Measurements from ENCODE around the gene NAV1.

NAV1 gene

DNA sequence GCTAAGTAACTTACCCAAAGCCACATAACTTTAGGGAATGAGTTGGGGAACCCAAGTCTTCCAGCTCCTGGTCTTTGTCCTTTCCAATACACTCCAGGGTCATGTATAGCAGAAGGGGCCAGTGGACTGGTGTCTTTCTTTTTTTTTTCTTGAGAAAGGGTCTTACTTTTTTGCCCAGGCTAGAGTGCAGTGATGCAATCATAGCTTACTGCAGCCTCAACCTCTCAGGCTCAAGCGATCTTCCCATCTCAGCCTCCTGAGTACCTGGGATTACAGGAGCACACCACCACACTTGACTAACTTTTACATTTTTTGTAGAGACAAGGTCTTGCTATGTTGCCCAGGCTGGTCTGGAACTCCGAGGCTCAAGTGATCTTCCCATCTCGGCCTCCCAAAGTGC, 12.2 kb downstream of the NAV1 start:
- no peak for DNase-seq (ENCODE audit: low spot score)

DNA sequence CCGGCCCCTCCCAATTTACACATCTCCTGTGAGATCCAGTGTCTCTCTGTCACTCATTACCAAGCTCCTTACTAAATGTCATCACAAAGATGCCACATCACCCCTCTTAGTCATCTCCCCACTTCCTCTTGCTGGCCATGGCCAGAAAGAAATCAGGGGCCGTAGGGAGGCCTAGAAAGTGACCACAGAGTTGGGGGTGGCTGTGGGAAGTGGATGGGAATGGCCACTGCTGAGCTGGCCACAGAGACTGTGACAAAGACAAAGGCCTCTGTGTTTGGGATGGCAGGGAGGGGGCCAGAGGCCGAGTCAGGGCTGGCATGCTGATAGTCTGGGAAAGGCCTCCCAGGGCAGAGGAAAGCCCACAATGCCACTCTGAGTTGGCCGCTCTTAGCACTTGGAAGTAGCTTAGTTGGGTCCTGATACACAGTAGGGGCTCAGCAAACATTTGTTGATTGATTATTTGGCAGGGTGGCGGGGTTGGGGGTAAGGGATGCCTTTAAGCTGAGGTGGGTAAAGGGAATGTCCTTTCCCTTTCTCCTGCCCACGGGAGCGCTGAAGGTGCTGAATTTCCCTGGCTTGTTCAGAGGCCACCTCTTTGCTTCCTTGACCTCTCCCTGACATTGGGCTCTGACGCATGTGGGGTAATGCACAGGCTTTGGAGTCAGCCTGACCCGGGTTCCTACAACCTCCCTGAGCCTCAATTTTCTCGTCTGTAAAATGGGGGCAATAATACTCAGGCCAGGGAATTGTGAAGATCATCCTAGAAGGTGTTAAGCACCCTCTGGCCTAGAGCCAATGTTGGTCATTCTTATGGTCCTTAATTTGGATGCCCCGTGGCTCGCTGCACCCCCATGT, 13.2 kb downstream of the NAV1 start:
- peak; percentile 66 for DNase-seq (ENCODE audit: low spot score)

DNA sequence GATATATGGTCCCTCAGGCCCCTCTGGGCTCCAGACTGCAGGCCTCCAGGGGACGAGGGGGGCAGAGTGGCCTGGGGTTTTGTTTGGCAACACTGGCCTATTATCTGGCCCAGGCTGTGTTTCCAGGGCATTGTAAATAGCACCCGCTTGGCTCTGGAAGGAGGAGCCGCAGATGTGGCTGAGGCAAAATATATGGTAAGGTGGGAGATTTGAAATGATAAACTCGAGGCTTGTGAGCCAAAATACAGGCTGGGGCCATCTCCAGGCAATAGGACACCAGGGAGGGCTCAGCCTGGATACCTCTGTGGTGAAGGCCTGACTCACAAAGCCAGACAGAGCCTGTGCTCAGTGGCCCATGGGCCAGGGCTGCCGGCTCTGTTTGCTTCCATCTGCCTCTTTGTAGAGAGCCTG, 14.0 kb downstream of the NAV1 start:
- no peak for DNase-seq (ENCODE audit: low spot score)

DNA sequence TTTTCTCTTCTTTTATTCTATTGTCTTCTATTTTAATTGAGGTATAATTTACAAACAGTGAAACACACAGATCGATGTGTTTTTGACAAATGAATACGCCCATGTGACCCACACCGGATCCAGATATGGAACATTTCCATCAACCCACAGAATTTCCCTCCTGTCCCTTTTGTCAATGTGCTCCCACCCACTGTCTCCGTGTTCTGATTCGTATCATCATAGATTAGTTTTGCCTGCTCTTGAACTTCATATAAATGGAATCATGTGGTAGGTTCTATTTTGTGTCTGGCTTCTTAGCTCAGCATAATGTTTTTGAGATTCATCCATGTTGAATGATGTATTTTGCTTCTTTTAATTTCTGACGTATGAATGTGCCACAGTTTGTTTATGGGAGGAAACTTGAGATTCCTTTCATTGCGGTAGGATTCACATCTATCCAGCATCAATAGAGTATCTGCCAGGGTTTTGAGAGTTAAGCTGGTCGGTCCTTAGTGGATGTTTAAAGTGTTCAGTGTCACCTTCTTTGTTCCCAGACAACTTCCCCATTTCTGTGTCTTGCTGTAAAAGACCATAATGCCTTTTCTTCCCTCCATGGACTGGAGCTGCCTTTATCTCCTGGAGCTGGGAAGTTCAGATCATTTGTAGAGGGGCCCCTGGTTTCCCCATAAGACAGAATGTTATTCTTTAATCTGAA, 14.7 kb downstream of the NAV1 start:
- DNase-seq (ENCODE audit: low spot score), result no peak

DNA sequence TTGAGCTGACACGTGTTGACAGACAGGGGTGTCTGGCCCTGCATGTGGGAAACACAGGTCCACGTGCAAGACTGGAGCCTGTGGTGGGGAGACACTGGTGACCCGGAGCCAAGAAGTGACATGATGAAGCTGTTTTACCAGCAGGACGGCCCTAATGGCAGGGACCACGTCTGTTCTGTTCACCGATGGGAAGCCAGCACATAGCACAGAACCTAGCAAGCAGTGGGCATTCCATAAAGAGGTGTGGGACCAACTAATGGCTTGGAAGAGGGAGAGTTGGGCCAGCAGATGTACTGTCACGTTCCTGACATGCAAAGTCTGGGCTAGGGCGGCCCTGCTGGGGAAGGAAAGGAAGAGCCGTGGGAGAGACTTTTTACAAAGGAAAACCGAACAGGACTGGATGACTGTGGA, 15.3 kb downstream of the NAV1 start:
- DNase-seq (ENCODE audit: low spot score), result no peak

DNA sequence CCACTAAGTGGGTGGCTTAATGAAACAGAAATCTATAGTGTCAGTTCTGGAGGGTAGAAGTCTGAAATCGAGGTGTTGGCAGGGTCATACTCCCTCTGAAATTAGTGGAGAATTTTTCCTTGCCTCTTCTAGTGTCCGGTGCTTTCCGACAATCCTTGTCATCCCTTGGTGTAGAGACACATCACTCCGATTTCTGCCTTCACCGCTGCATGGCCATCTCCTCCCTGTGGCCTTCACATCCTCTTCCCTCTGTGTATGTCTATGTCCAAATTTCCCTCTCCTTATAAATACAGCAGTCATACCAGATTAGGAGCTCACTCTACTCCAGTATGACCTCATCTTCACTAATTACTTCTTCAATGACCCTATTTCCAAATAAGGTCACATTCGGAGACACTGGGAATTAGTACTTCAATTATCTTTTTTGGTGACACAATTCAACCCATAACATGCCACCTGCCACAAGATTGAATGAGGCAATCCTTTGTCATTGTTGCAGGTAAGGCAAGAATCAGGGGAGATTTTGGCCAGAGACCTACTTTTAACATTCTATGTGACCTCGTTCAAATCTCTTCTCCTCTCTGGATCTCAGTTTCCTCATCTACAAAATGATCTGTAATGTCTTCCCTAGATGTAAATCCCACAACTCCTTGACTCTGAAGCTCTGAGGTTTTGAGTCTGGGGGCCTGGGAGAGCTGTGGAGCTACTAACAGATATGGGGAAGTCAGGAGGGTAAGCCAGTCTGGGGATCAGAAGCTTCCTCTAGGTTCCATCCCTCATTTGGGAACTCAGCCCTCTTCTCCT, 16.1 kb downstream of the NAV1 start:
- no peak for DNase-seq (ENCODE audit: low spot score)

DNA sequence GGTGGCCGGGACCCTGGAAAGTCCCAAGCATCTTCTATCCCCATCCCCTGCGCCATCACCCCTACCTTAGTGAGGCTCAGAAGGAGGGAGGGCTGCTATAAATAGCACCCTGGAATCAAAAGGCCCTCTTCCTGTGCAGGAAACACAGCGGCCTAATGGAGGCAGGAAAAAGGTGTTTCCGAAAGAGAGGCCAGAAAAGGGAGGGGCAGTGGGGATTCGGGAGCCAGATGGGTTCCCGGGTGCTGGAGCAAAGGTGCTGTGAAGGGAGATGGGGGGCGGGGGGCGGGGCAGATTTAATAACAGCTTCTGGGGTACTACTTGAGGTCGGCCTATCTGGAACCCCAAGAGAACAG, 16.6 kb downstream of the NAV1 start:
- DNase-seq (ENCODE audit: low spot score), result no peak

DNA sequence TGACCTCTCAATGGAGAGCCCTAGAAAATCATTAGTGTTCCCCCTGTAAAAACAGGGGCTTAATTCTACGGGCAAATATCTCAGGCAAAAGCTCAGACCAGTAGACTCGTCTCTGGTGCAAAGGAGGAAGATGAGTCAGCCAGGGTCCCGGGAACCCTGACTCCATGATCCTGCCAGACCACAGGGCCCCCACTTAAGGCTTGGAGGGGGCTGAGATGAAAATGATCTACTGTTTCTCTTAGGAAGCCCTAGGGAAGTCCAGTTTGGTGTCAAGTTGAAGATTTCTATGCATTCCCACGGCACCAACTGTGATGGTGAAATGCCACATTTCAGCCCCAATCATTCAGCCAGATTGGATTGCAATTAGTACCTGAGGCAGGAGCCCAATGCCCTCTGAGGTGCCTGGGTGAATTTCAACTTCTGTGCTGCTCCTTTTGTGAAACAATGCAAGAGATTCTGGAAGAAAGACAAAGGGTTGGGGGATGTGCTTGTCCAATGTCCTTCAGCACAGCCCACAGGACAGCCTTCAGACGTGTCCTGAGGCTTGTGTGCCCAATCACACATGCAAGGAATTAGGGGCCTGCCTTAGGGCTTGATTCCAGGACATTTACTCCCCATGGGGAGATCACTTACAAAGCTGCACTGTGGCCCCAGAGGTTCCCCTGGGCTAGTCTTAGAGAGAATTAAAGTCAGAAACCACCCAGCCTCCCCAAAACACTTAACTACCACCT, 18.1 kb downstream of the NAV1 start:
- DNase-seq (ENCODE audit: low spot score), result no peak

DNA sequence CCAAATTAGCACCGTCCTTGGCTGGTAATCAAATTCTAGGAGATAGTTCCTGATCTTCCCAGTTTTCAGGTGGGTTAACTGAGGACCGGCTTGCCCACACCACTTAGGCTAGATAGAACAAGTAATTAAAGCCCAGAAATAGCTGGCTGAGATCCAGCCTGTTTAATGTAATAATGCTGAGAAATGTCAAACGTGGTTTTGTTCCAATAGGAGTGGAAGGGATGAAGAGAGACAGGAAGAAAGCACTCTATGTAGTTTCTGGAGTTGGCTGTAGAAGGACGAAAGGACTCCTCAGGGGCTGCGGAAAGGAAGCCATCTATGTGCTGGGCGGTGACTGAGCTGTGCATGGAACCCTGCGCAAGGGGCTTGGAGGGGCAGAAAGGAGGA, 18.6 kb downstream of the NAV1 start:
- no peak for DNase-seq (ENCODE audit: low spot score)

DNA sequence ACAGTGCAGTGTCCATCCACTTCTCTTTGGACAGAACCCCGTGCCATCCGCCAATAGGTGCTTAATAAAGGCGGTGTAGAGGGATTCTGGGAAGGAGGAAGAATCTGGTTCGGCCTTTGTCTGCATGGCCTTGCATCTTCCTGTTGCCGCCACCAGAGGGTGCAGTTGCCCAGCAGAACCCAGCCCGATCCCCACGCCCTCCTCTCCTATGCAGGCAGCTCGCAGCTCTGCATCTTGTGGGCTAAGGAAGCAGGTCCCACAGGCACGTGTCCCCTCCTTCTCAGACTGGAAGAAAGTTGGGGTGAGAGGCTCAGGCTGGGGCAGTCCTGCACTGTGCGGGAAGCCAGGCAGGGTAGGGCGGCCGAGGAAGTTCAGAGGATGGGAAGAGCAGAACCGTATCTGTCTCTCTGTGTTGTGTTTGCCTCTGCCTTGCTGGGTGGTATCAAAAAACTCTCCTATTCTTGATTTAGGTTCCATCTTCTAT, 20.8 kb downstream of the NAV1 start:
- DNase-seq (ENCODE audit: low spot score), result peak; percentile 87

DNA sequence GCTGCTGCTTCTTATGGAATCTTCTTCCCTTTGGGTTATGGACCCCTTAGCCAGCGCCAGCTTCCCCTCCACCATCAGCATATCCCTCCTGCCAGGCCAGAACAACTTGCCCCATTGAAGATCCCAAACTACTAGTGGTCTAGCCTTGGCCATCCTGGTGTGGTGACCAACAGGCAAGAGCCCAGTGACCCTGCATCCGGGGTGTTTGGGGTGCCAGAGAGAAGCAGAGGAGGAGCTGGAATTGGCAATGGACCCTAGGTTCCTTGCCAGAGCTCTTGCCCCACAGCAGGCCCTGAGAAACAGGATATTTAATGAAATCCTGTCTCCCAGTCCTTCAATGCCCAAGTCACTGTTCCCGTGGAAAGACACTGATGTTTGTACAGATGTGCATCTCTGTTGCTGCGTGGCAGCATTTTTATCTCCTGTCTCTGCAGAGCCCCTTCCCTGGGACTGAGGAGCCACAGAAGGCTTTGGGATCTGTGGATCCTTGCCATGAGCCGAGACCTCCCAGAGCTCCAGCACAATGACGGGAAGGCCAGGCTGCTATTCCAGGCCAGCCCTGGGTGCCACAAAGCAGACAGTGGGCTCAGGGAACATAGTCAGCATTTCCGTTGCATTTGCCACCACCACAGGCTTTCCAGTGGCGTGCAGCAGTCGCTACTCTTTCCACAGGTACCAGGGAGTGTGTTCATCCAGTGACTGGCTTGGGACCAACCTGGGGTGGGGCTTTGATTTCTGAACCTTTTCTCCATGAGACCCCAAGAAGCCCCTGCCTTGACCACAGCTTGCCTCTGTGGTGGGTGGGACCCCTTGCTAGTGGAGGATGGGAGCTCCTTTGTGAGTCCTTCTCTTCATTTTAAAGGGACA, 21.6 kb downstream of the NAV1 start:
- DNase-seq (ENCODE audit: low spot score), result no peak

DNA sequence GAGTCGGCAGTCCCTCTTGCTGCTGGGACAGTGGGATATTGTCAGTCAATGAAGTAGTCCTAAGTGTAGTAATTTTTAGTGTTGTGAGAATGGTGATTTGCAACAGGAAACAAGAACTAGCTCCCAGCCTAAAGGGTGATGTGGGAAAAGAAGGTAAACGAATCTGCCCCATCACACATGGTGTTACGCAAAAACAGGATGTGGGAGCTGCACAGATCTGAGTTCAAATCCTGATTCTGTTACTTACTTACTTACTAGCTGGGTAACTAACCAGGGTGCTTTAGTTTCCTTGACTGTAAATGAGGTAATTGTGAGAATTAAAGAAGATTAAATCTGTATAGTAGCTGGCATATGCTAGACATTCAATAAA, 22.3 kb downstream of the NAV1 start:
- DNase-seq (ENCODE audit: low spot score), result no peak

DNA sequence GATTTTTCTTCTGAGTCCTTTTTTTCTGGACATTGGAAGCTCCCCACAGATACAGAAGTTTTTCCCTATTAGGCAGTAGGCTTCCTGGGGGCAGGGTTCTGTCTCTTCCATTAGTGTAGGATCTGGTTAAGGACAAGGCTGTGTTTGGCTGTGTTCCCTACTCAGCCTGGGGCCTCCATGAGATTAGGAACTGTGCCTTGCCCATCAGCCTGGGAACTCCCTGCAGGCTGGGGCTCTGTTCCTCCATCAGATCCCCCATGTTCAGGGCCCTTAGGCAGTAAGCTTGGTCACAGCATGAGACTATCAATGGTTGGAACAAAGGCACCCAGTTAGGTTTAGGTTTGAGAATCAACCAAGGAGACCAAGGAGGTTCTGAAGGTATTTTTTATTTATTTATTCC, 22.7 kb downstream of the NAV1 start:
- no peak for DNase-seq (ENCODE audit: low spot score)

DNA sequence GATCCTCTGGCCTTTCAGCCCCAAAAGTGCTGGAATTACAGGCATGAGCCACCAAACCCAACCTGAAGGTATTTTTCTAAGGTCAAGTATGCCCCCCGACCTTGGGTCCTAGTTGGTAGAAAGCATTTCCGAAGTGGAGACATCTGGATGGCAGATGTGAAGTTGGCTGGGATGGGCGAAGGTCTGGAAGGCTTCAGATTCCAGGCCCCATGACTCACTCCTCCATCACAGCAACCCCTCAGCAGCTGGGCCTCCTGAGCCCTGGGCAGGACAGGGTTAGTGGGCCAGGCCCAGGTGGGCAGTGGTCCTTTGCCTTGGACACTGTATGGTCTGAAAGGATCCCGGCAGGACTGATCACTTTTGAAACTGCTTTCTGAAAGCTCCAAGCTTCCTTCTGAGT, 23.3 kb downstream of the NAV1 start:
- peak; percentile 90 for DNase-seq (ENCODE audit: low spot score)

DNA sequence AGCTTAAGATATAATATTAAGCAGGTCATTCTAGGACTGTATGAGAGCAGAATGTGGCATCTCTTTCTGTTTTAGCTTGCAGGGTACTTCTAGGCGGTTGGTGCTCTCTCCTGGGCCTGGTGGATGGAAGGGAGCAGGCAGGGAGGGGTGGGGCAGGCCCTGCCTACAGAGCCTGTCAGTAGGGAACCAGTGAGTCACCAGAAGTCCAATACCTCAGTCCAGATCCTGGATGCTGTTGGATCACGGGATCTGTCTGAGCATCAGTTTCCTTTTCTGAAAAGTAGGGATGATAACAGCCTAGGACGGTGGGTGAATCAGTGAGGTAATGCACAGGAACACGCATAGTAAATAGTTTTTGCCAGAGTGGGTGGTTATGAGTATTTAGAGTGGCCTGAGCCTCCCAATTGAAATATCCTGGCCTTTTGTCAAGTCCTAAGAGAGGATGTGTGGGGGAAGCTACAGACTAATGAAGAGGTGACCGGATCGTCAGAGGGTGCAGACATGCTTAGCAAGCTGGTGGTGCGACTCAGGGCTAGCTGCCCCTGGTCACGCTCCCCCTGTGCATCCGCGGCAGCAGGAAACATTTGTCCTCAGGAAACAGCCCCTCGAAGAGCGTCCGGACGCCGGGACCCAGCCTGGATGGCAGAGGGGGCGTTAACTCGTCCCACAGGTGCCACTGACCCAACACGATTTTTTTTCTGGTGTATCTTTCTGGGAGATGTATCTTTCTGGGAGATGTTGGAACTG, 23.9 kb downstream of the NAV1 start:
- DNase-seq (ENCODE audit: low spot score), result peak; percentile 84

DNA sequence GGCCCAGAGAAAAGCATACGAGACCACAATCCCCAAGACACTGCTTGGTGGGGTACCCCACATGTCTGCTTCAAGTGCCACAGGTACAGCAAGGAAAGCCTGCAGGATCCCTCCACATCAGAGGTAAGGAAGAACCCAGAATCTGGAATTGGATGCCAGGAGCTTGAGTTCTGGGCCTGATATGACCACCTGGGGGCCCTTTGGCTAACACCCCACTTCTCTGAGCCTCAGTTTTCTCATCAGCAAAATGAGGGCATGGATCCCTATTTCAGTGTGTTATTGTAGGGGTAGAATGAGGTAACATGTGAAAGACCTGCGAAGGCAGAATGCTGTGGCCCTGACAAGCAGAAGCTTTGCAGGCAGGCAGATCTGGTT, 24.5 kb downstream of the NAV1 start:
- no peak for DNase-seq (ENCODE audit: low spot score)

DNA sequence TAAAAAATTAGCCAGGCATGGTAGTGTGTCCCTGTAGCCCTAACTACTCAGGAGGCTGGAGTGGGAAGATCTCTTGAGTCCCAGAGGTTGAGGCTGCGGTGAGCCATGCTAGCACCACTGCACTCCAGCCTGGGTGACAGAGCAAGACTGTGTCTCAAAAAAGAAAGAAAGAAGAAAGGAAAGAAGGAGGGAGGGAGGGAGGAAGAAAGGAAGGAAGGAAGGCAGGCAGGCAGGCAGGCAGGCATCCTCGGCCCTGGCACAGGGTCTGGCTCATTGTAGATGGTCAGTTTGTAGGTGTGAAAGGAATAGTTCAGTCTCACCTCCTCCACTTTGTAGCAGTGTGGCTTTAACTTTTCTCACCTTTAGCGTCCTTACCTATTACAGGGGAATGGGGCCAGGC, 25.0 kb downstream of the NAV1 start:
- no peak for DNase-seq (ENCODE audit: low spot score)

DNA sequence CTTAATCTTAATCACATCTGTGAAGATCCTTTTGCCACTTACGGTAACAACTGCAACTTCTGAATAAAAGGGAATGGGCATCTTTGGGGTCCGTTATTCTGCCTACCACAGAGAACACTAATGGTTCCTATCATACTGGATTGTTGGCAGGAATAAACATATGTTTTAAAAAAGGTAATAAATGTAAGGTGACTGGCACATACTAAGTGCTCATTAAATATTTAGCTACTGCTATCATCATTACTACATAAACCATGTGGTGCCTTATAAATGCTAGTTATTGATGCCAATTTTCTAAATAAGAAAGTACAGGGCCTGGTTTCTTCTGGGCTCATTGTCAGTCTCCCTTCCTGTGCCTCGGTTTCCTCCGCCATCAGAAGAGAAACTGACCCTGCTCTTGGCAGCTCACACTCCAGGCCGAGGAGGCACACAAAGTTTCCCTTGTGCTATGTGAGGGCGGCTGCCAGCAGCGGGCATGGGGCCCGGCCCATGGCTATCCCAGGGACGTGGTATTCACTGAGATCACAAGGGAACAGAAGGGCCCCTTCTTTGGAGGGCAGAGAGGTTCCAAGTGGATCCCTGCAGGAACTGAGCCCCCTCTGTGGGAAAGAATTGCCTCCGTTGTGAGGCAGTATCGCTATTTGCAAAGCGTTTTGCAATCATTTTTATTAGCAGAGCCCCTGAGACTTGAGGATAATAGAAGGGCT, 26.2 kb downstream of the NAV1 start:
- no peak for DNase-seq (ENCODE audit: low spot score)

DNA sequence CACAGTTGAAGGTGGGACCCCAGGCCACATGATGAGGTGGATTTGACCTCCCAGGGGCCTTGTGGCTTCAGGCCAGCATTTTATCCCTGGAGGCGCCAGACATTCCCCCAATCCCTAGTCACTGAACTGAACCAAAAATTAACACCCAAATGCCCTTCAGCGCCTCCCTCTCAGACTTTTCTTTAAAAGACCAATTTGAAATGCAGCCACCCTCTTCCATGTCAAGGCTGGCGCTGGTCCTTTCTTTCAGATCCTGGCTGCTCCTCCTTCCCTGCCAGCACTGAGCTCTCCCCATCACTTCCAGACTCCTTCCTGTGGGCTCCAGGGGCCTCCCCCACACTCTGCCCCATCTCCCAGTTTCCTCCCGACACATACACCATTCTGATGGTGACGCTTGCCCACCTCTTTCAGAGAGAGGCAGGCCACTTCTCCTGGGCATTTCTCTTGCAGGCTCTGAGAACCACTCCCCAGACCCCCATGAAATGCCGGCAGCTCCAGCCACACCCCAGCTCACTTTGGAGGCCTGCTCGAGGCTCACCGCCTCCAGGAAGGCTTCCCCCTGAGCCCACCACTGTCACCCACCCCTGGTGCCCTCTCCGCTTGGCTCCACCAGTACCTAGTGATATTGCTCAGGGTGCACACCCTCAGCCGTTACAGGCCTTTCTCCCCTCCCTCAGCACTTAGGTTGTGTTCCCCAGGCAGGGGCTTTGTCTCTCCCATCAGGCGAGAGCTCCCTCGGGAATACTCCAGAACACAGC, 27.0 kb downstream of the NAV1 start:
- DNase-seq (ENCODE audit: low spot score), result no peak

Data from hepatic stellate cell (primary cell).